K562 (cell line): ENCODE results near the gene NTRK3. TPM values are rescaled to one million over a fixed set of nuclear protein-coding genes. Genes with fewer than 3 reads are reported as not detected.

Experiments
- ATAC-seq: fragments of 200-7000 bp; cut with Tn5 transposase; 3 replicates; pipeline ENCODE4 v1.9.1; 2020; ENCODE audit warnings: moderate library complexity
- BruUV-seq: library from RNA; stranded (reverse); fragments of 400-500 nt; replicated peaks from 2 replicates; lab custom pipeline; 2021; lab: Mats Ljungman, UMichigan
- CTCF ChIA-PET: fragments of 300-600 bp; formaldehyde crosslinking; extraction: SDS; loops from one replicate; lab custom pipeline; 2021; ENCODE audit warnings: low intra/inter-chr PET ratio; lab: Yijun Ruan, JAX
- POLR2A ChIA-PET: fragments of 300-600, 350-650 bp; sonication (Branson Sonifier 250); formaldehyde crosslinking; extraction: SDS; loops from one replicate; lab custom pipeline; 2021; ENCODE audit warnings: antibody characterized with exemption, inconsistent platforms; lab: Yijun Ruan, JAX
- DNase-seq, 4 experiments: peaks; one replicate each; pipeline versions ENCODE4 v3.0.0 to v3.0.0-alpha.2; 2011 to 2018; ENCODE audit warnings: low spot score in 3 of 4, mixed read lengths in 3 of 4; ENCODE audit errors: extremely low read depth in 1 of 4
- FAIRE-seq: peaks from 2 replicates; lab custom pipeline; 2011; peaks lifted over from hg19 to GRCh38; lab: Jason Lieb, UNC
- H2AFZ ChIP-seq: 2 replicates; pipeline ENCODE4 v1.6.0; 2011; ENCODE audit warnings: low read depth, low read length, control low read depth, inconsistent platforms
- H3K27ac ChIP-seq: fragments of 200-600 bp; 3 replicates; pipeline ENCODE4 v1.8.0; 2011; ENCODE audit warnings: low read depth, mild to moderate bottlenecking, control low read depth, inconsistent platforms, low read length, moderate library complexity, mixed read lengths; ENCODE audit errors: extremely low read depth
- H3K27me3 ChIP-seq, 2 experiments: fragments of 300-600 bp in 1 of 2; 2 replicates in 1 of 2; 3 replicates in 1 of 2; pipeline versions ENCODE4 v1.6.0 to v1.8.0; 2011; ENCODE audit warnings: inconsistent platforms in 2 of 2, low read length in 2 of 2, mild to moderate bottlenecking in 1 of 2, mixed read lengths in 1 of 2, moderate library complexity in 1 of 2; ENCODE audit not compliant: control insufficient read depth in 2 of 2, insufficient read depth in 2 of 2
- H3K36me3 ChIP-seq: fragments of 300-600 bp; 3 replicates; pipeline ENCODE4 v1.8.0; 2011; ENCODE audit warnings: mild to moderate bottlenecking, low read length, inconsistent platforms; ENCODE audit not compliant: control insufficient read depth, insufficient read depth
- H3K4me1 ChIP-seq, 2 experiments: fragments of 200-600 bp in 1 of 2; replicated peaks in 1 of 2; 2 replicates in 1 of 2; 3 replicates in 1 of 2; pipeline versions ENCODE4 v1.5.1 to v1.8.0; 2011; ENCODE audit warnings: inconsistent platforms in 2 of 2, low read length in 2 of 2, mild to moderate bottlenecking in 1 of 2, mixed read lengths in 1 of 2, moderate library complexity in 1 of 2; ENCODE audit not compliant: control insufficient read depth in 2 of 2, insufficient read depth in 2 of 2
- H3K4me2 ChIP-seq: 2 replicates; pipeline ENCODE4 v1.6.1; 2011; ENCODE audit warnings: low read length, control low read depth, inconsistent platforms, mixed read lengths; ENCODE audit not compliant: insufficient read depth
- H3K4me3 ChIP-seq: fragments of 200-600 bp; sonication (generic), shearing (Covaris generic); 2 replicates; pipeline ENCODE4 v1.5.1; 2016; ENCODE audit warnings: control low read depth, inconsistent platforms
- H3K79me2 ChIP-seq: fragments of 200-600 bp; 3 replicates; pipeline ENCODE4 v1.8.0; 2011; ENCODE audit warnings: low read length, inconsistent platforms; ENCODE audit not compliant: control insufficient read depth, insufficient read depth
- H3K9ac ChIP-seq, 2 experiments: 2 replicates each; pipeline versions ENCODE4 v1.6.0 to v1.6.1; 2011; ENCODE audit warnings: low read depth in 2 of 2, low read length in 2 of 2, control low read depth in 1 of 2, inconsistent platforms in 1 of 2, mild to moderate bottlenecking in 1 of 2, mixed read lengths in 1 of 2; ENCODE audit not compliant: insufficient read depth in 1 of 2
- H3K9me1 ChIP-seq: one replicate; pipeline ENCODE4 v1.6.0; 2011; ENCODE audit warnings: inconsistent platforms, mild to moderate bottlenecking, low read length, moderate library complexity; ENCODE audit not compliant: control insufficient read depth, insufficient read depth
- H3K9me3 ChIP-seq: replicated peaks from 2 replicates; pipeline ENCODE4 v1.5.1; 2011; ENCODE audit warnings: low read depth, low read length, inconsistent platforms; ENCODE audit not compliant: control insufficient read depth, insufficient read depth
- H4K20me1 ChIP-seq: replicated peaks from 2 replicates; pipeline ENCODE4 v1.6.1; 2011; ENCODE audit warnings: low read length, inconsistent platforms, mixed read lengths; ENCODE audit not compliant: control insufficient read depth, insufficient read depth
- ATF1 ChIP-seq, 2 experiments: fragments of 450-650 bp in 1 of 2; IDR thresholded peaks; 2 replicates each; pipeline ENCODE4 v1.6.1; 2016; ENCODE audit warnings: missing compliant biosample characterization in 1 of 2, missing genetic modification characterization in 1 of 2
- CREB1 ChIP-seq, 2 experiments: sonication (generic) in 1 of 2; formaldehyde crosslinking in 1 of 2; IDR thresholded peaks; 2 replicates each; pipeline versions ENCODE4 v1.6.1 to v1.8.0; 2012 to 2022; ENCODE audit warnings: inconsistent platforms in 1 of 2, mild to moderate bottlenecking in 1 of 2, missing genetic modification reagents in 1 of 2, moderate library complexity in 1 of 2
- FOXK2 ChIP-seq, 2 experiments: fragments of 450-650 bp; IDR thresholded peaks in 1 of 2; conservative IDR thresholded peaks in 1 of 2; 2 replicates each; pipeline ENCODE4 v1.6.1; 2016; ENCODE audit warnings: low read depth in 2 of 2, mild to moderate bottlenecking in 1 of 2
- GABPA ChIP-seq: fragments of 200-800 bp; sonication (Bioruptor generic); conservative IDR thresholded peaks from 2 replicates; pipeline ENCODE4 v1.6.1; 2016; ENCODE audit warnings: low read depth, missing genetic modification characterization, missing compliant biosample characterization
- LARP7 ChIP-seq: fragments of 450-650 bp; IDR thresholded peaks from 2 replicates; pipeline ENCODE4 v1.6.1; 2016
- PRPF4 ChIP-seq: fragments of 200-400 bp; formaldehyde crosslinking; IDR thresholded peaks from one replicate; pipeline ENCODE4 v1.6.1; 2017; ENCODE audit warnings: low read length, low read depth, mild to moderate bottlenecking; ENCODE audit not compliant: insufficient read depth, poor library complexity, severe bottlenecking
- PURB ChIP-seq: sonication (generic); formaldehyde crosslinking; IDR thresholded peaks from 2 replicates; pipeline ENCODE4 v1.9.0; 2021; ENCODE audit warnings: low read depth, mild to moderate bottlenecking, missing genetic modification reagents
- SREBF1 ChIP-seq: fragments of 150-350 bp; IDR thresholded peaks from 2 replicates; pipeline ENCODE4 v1.6.1; 2014; ENCODE audit warnings: antibody characterized with exemption, low read depth, low read length, borderline replicate concordance
- ZNF3 ChIP-seq: fragments of 250-450 bp; sonication (Bioruptor Pico); IDR thresholded peaks from 2 replicates; pipeline ENCODE4 v1.5.0; 2021; ENCODE audit warnings: mild to moderate bottlenecking, moderate library complexity
- ZNF785 ChIP-seq: fragments of 250-450 bp; sonication (Bioruptor Pico); IDR thresholded peaks from 2 replicates; pipeline ENCODE4 v1.4.0; 2020; ENCODE audit warnings: mild to moderate bottlenecking
- WGBS: fragments of 100-300 bp; shearing (Covaris generic); methylation state at CpG from one replicate; pipeline ENCODE4 v1.1.6; 2016; ENCODE audit warnings: low coverage, mixed read lengths; ENCODE audit not compliant: insufficient coverage; ENCODE audit errors: missing lambda C conversion rate; 5-methylcytosine and 5-hydroxymethylcytosine counted together
- in situ Hi-C: fragments of 300-500 bp; cut with MboI; formaldehyde crosslinking; loops from 4 replicates; pipeline ENCODE4 v1.15.0; 2018; ENCODE audit warnings: inconsistent platforms, mixed read lengths
- intact Hi-C: fragments of 100-400 bp; cut with micrococcal nuclease; formaldehyde crosslinking; loops from 2 replicates; pipeline ENCODE4 v1.14.2; 2022
- polyA plus RNA-seq, 8 experiments: library from polyadenylated mRNA; depleted of rRNA in 4 of 8; stranded (reverse) in 5 of 8; unstranded in 3 of 8; fragments of >200 nt; fragmentation: Nextera tagmentation in 2 of 8; fragmentation: Illumina TruSeq in 1 of 8; extraction: Ambion mirVana in 2 of 8; extraction: Trizol in 1 of 8; gene quantifications; 2 replicates each; pipeline versions ENCODE4 v1.2.1 to v1.2.3, GENCODE V29; 2011 to 2014; ENCODE audit warnings: inconsistent platforms in 1 of 8, missing spikeins in 1 of 8
- total RNA-seq, 7 experiments: library from RNA; depleted of rRNA in 6 of 7; stranded (reverse); fragments of >200 nt in 6 of 7; fragmentation: Illumina TruSeq in 2 of 7; extraction: Trizol in 2 of 7; gene quantifications; 2 replicates each; pipeline versions ENCODE4 v1.2.1 to v1.2.3, GENCODE V29; 2011 to 2021; ENCODE audit warnings: low replicate concordance in 1 of 7
- TF ChIP-seq, protein P1 (sequence below): fragments of 200-600 bp; sonication (generic); IDR thresholded peaks from one replicate; pipeline ENCODE4 v1.6.1; 2012; ENCODE audit warnings: mild to moderate bottlenecking, low read depth, low read length, inconsistent platforms
- TF ChIP-seq, protein P2 (sequence below): fragments of 250-450 bp; sonication (Bioruptor Pico); IDR thresholded peaks from 2 replicates; pipeline ENCODE4 v1.9.0; 2021; ENCODE audit warnings: mild to moderate bottlenecking

The NTRK3 gene
- total and polyA plus RNA-seq, 9 of the 15 experiments (the other 6 are each of a cell fraction or from before 2014, with no cell fraction given) = 0.11 to 0.13 TPM; not detected in 7

- ATAC-seq = no peak
- Histone ChIP-seq H3K4me3 (no peak overlapping the region), H3K4me2 (no peak overlapping the region), H3K9me1 (no peaks in the 10 kb centered on the region), H3K9me3 (no peaks in the 10 kb centered on the region), H3K27me3 (peaks cover 0 to 4% of the 10 kb centered on the region in 2 experiments; a peak in 1 of 5 replicates), H3K79me2 (no peaks in the 10 kb centered on the region), H4K20me1 (no peaks in the 10 kb centered on the region), H2AFZ (no peak overlapping the region), H3K27ac (no peak overlapping the region), H3K9ac (no peak overlapping the region), H3K36me3 (no peaks in the 10 kb centered on the region), H3K4me1 (no peaks in the 10 kb centered on the region; a peak in 1 of 5 replicates)
- no peak for FAIRE-seq
- BruUV-seq = no TSS peak
- WGBS = 0% methylated on average over 2 of the region's 3 CpGs
- intact Hi-C loops = no loop called here
- DNase-seq = no peak
- in situ Hi-C loops = no loop called here
- CTCF ChIA-PET = no interaction called here
- POLR2A ChIA-PET = interaction anchor here (0.7 to 1.1 kb wide), 2 partner anchors 14 to 15 kb away, joined by 3 read pairs; no protein-coding TSS in a partner anchor
- no peak for TF ChIP-seq LARP7
- TF ChIP-seq, protein P1, sequence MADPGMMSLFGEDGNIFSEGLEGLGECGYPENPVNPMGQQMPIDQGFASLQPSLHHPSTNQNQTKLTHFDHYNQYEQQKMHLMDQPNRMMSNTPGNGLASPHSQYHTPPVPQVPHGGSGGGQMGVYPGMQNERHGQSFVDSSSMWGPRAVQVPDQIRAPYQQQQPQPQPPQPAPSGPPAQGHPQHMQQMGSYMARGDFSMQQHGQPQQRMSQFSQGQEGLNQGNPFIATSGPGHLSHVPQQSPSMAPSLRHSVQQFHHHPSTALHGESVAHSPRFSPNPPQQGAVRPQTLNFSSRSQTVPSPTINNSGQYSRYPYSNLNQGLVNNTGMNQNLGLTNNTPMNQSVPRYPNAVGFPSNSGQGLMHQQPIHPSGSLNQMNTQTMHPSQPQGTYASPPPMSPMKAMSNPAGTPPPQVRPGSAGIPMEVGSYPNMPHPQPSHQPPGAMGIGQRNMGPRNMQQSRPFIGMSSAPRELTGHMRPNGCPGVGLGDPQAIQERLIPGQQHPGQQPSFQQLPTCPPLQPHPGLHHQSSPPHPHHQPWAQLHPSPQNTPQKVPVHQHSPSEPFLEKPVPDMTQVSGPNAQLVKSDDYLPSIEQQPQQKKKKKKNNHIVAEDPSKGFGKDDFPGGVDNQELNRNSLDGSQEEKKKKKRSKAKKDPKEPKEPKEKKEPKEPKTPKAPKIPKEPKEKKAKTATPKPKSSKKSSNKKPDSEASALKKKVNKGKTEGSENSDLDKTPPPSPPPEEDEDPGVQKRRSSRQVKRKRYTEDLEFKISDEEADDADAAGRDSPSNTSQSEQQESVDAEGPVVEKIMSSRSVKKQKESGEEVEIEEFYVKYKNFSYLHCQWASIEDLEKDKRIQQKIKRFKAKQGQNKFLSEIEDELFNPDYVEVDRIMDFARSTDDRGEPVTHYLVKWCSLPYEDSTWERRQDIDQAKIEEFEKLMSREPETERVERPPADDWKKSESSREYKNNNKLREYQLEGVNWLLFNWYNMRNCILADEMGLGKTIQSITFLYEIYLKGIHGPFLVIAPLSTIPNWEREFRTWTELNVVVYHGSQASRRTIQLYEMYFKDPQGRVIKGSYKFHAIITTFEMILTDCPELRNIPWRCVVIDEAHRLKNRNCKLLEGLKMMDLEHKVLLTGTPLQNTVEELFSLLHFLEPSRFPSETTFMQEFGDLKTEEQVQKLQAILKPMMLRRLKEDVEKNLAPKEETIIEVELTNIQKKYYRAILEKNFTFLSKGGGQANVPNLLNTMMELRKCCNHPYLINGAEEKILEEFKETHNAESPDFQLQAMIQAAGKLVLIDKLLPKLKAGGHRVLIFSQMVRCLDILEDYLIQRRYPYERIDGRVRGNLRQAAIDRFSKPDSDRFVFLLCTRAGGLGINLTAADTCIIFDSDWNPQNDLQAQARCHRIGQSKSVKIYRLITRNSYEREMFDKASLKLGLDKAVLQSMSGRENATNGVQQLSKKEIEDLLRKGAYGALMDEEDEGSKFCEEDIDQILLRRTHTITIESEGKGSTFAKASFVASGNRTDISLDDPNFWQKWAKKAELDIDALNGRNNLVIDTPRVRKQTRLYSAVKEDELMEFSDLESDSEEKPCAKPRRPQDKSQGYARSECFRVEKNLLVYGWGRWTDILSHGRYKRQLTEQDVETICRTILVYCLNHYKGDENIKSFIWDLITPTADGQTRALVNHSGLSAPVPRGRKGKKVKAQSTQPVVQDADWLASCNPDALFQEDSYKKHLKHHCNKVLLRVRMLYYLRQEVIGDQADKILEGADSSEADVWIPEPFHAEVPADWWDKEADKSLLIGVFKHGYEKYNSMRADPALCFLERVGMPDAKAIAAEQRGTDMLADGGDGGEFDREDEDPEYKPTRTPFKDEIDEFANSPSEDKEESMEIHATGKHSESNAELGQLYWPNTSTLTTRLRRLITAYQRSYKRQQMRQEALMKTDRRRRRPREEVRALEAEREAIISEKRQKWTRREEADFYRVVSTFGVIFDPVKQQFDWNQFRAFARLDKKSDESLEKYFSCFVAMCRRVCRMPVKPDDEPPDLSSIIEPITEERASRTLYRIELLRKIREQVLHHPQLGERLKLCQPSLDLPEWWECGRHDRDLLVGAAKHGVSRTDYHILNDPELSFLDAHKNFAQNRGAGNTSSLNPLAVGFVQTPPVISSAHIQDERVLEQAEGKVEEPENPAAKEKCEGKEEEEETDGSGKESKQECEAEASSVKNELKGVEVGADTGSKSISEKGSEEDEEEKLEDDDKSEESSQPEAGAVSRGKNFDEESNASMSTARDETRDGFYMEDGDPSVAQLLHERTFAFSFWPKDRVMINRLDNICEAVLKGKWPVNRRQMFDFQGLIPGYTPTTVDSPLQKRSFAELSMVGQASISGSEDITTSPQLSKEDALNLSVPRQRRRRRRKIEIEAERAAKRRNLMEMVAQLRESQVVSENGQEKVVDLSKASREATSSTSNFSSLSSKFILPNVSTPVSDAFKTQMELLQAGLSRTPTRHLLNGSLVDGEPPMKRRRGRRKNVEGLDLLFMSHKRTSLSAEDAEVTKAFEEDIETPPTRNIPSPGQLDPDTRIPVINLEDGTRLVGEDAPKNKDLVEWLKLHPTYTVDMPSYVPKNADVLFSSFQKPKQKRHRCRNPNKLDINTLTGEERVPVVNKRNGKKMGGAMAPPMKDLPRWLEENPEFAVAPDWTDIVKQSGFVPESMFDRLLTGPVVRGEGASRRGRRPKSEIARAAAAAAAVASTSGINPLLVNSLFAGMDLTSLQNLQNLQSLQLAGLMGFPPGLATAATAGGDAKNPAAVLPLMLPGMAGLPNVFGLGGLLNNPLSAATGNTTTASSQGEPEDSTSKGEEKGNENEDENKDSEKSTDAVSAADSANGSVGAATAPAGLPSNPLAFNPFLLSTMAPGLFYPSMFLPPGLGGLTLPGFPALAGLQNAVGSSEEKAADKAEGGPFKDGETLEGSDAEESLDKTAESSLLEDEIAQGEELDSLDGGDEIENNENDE = no peak
- TF ChIP-seq SREBF1 = no peak
- no peak for TF ChIP-seq PURB (CRISPR knock-in tag)
- TF ChIP-seq ATF1 (CRISPR knock-in tag; IDR thresholded peaks at IDR 0.05) = no peak
- TF ChIP-seq ATF1 (tag; IDR thresholded peaks at IDR 0.05) = no peak
- TF ChIP-seq, protein P2, sequence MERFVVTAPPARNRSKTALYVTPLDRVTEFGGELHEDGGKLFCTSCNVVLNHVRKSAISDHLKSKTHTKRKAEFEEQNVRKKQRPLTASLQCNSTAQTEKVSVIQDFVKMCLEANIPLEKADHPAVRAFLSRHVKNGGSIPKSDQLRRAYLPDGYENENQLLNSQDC (CRISPR knock-in tag) = no peak
- TF ChIP-seq FOXK2 (conservative IDR thresholded peaks at IDR 0.05 in 1 of 2, IDR thresholded peaks at IDR 0.05 in 1 of 2; ENCODE audit: low read depth in 2 of 2) = no peak
- no peak for TF ChIP-seq ZNF3 (CRISPR knock-in tag)
- TF ChIP-seq ZNF785 (CRISPR knock-in tag) = no peak
- no peak for TF ChIP-seq PRPF4
- no peak for TF ChIP-seq GABPA (tag)
- TF ChIP-seq CREB1 (IDR thresholded peaks at IDR 0.05) = no peak
- TF ChIP-seq CREB1 (CRISPR knock-in tag; IDR thresholded peaks at IDR 0.05) = no peak
Measured at GRCh38 chr15:88016406-88016805, 240.1 kb downstream of the NTRK3 start.
